Left lung (tissue), 10 donors: ENCODE results near the gene ACVR2B. TPM values are rescaled to one million over a fixed set of nuclear protein-coding genes. Genes with fewer than 3 reads are reported as not detected.
"Not testable (repeated sequence)": the region's sequence is repeated elsewhere in the genome, so short reads cannot be mapped to it uniquely, and the experiment has no call there.

Source experiments
- ATAC-seq: fragments of 200-7000 bp; cut with Tn5 transposase; one replicate; pipeline ENCODE4 v1.9.1; 2020; ENCODE audit warnings: moderate library complexity
- DNase-seq, 4 donors: peaks; one replicate each; pipeline ENCODE4 v3.0.0-alpha.2; 2013 to 2020
- H3K27ac ChIP-seq, 2 donors: fragments of 200-600 bp; sonication (generic) in 1 of 2; one replicate each; pipeline versions ENCODE4 v1.5.0 to v1.8.0; 2020 to 2021
- H3K27me3 ChIP-seq, 2 donors: fragments of 200-600 bp; sonication (generic) in 1 of 2; one replicate each; pipeline versions ENCODE4 v1.5.0 to v1.8.0; 2020 to 2021
- H3K36me3 ChIP-seq, 2 donors: fragments of 200-600 bp; sonication (generic) in 1 of 2; one replicate each; pipeline versions ENCODE4 v1.5.0 to v1.8.0; 2020 to 2021
- H3K4me1 ChIP-seq, 2 donors: fragments of 200-600 bp; one replicate each; pipeline ENCODE4 v1.8.0; 2021
- H3K4me3 ChIP-seq, 2 donors: fragments of 200-600 bp; sonication (generic) in 1 of 2; one replicate each; pipeline versions ENCODE4 v1.5.0 to v1.8.0; 2020 to 2021; ENCODE audit warnings: mild to moderate bottlenecking in 1 of 2
- H3K9me3 ChIP-seq, 2 donors: fragments of 200-600 bp; sonication (generic) in 1 of 2; one replicate each; pipeline versions ENCODE4 v1.5.0 to v1.8.0; 2020 to 2021
- intact Hi-C, 2 donors: fragments of 100-400 bp; cut with DNase I; formaldehyde crosslinking; loops; one replicate each; pipeline versions ENCODE4 v1.11.2 to v1.14.2; 2022
- polyA plus RNA-seq, 6 donors: library from polyadenylated mRNA; unstranded; fragments of 120-200 nt; gene quantifications; one replicate each; pipeline ENCODE4 v1.2.1, GENCODE V29; 2013; ENCODE audit not compliant: insufficient read length in 6 of 6
- total RNA-seq, 2 donors: library from RNA; stranded (reverse); fragmentation: NEBNext Ultra II Directional; extraction: Animal tissue kit (Norgen Biotek cat#: 25700); gene quantifications; one replicate each; pipeline ENCODE4 v1.2.1, GENCODE V29; 2021
- TF ChIP-seq, protein P1 (sequence below), 2 donors: fragments of 200-600 bp; sonication (generic) in 1 of 2; IDR thresholded peaks; one replicate each; pipeline versions ENCODE4 v1.5.0 to v1.8.0; 2021; ENCODE audit warnings: antibody characterized with exemption in 2 of 2
- donor health status: DM: no; HTN: yes; CAD: no.
- donor health status: DM: no; HTN: no; CAD: no.

Gene ACVR2B
- total and polyA plus RNA-seq, 8 donors: 5.2 to 12.6 (median 11.0) TPM

GRCh38 chr3:38433661-38434060 lies 20.0 kb upstream of the ACVR2B start:
- H3K27me3 ChIP-seq, DNase-seq, H3K4me1 ChIP-seq, H3K36me3 ChIP-seq, ATAC-seq, intact Hi-C loops, H3K27ac ChIP-seq, H3K4me3 ChIP-seq: not testable (repeated sequence)
- peaks cover 0 to 45% of the 10 kb centered on the region in 2 donors for H3K9me3 ChIP-seq

DNA sequence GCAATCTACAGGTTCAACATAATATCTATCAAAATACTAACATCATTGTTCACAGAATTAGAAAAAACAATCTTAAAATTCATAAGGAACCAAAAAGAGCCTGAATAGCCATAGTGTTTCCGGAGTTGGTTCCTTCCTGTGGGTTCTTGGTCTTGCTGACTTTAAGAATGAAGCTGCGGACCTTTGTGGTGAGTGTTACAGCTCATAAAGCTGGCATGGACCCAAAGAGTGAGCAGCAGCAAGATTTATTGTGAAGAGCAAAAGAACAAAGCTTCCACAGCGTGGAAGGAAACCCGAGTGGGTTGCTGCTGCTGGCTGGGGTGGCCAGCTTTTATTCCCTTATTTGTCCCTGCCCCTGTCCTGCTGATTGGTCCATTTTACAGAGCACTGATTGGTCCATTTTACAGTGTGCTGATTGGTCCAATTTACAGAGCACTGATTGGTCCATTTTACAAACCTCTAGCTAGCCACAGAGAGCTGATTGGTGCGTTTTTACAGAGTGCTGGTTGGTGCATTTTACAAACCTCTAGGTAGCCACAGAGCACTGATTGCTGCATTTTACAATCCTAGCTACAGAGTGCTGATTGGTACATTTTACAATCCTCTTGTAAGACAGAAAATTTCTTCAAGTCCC lies 15.1 kb upstream of the ACVR2B start:
- H3K36me3 ChIP-seq, H3K4me1 ChIP-seq, intact Hi-C loops, DNase-seq, H3K27me3 ChIP-seq, H3K4me3 ChIP-seq, ATAC-seq, H3K27ac ChIP-seq: not testable (repeated sequence)
- H3K9me3 ChIP-seq: peaks cover 0 to 32% of the 10 kb centered on the region in 2 donors

DNA sequence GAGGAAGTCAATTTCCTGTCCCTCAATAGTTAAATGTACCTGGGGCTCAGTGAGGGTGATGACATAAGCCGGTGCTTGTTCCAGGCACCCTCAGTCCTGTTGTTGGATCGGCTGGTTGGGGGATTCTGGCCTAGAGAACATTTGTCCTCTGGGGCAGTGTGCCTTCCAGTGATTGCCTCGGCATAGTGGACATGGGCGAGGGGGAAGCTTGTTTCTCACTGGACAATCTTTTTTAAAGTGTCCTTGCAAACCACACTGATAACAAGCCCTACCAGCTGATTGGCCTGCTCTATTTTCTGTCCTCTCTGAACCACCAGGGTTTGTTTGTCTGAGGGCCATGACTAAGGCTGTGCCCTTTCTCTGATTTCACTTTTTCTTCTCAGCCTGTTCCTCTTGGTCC lies 10.5 kb upstream of the ACVR2B start:
- H3K4me3 ChIP-seq, intact Hi-C loops, ATAC-seq: not testable (repeated sequence)

DNA sequence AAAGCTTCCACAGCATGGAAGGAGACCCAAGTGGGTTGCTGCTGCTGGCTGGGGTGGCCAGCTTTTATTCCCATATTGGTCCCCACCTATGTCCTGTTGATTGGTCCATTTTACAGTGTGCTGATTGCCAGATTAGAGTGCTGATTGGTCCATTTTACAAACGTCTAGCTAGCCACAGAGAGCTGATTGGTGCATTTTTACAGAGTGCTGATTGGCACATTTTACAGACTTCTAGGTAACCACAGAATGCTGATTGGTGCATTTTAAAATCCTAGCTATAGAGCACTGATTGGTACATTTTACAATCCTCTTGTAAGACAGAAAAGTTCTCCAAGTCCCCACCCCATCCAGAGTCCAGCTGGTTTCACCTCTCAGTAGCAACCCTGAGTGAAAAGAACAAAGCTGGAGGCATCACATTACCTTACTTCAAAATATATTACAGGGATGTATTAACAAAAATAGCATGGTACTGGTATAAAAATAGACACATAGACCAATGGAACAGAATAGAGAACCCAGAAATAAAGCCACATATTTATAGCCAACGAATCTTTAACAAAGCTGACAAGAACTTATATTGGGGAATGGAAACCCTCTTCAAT lies 7.5 kb upstream of the ACVR2B start:
- H3K27ac ChIP-seq: no peak overlapping the region
- H3K4me1 ChIP-seq: no peaks in the 10 kb centered on the region
- no peak overlapping the region for H3K4me3 ChIP-seq
- H3K27me3 ChIP-seq: no peaks in the 10 kb centered on the region
- DNase-seq (no peak), ATAC-seq (no peak)
- TF ChIP-seq, protein P1, sequence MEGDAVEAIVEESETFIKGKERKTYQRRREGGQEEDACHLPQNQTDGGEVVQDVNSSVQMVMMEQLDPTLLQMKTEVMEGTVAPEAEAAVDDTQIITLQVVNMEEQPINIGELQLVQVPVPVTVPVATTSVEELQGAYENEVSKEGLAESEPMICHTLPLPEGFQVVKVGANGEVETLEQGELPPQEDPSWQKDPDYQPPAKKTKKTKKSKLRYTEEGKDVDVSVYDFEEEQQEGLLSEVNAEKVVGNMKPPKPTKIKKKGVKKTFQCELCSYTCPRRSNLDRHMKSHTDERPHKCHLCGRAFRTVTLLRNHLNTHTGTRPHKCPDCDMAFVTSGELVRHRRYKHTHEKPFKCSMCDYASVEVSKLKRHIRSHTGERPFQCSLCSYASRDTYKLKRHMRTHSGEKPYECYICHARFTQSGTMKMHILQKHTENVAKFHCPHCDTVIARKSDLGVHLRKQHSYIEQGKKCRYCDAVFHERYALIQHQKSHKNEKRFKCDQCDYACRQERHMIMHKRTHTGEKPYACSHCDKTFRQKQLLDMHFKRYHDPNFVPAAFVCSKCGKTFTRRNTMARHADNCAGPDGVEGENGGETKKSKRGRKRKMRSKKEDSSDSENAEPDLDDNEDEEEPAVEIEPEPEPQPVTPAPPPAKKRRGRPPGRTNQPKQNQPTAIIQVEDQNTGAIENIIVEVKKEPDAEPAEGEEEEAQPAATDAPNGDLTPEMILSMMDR (IDR thresholded peaks at IDR 0.05): no peak
- no peaks in the 10 kb centered on the region for H3K36me3 ChIP-seq
- intact Hi-C loops: no loop called here
- H3K9me3 ChIP-seq: peaks cover 0 to 3% of the 10 kb centered on the region in 2 donors

More for the DNA sequence above, 10.5 kb upstream of the ACVR2B start:
- H3K27me3 ChIP-seq, DNase-seq, H3K4me1 ChIP-seq, H3K27ac ChIP-seq, H3K36me3 ChIP-seq: not testable (repeated sequence)
- H3K9me3 ChIP-seq: peaks cover 0 to 19% of the 10 kb centered on the region in 2 donors

DNA sequence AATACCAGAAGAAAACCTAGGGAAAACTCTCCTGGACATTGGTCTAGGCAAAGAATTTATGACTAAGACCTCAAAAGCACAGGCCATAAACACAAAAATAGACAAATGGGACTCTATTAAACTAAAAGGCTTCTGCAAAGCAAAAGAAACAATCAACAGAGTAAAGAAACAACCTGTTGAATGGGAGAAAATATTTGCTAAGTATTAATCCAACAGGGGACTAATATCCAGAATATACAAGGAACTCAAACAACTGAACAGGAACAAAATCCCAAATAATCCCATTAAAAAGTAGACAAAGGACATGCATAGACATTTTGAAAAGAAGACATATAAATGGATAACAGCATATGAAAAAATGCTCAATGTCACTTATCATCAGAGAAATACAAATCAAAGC lies 6.9 kb upstream of the ACVR2B start:
- Histone ChIP-seq H3K36me3 (no peaks in the 10 kb centered on the region), H3K27me3 (no peaks in the 10 kb centered on the region), H3K4me1 (no peaks in the 10 kb centered on the region), H3K27ac (no peak overlapping the region), H3K4me3 (no peak overlapping the region), H3K9me3 (peaks cover 0 to 3% of the 10 kb centered on the region in 2 donors)
- DNase-seq: no peak
- TF ChIP-seq, protein P1 (IDR thresholded peaks at IDR 0.05): no peak
- no peak for ATAC-seq
- intact Hi-C loops: no loop called here

DNA sequence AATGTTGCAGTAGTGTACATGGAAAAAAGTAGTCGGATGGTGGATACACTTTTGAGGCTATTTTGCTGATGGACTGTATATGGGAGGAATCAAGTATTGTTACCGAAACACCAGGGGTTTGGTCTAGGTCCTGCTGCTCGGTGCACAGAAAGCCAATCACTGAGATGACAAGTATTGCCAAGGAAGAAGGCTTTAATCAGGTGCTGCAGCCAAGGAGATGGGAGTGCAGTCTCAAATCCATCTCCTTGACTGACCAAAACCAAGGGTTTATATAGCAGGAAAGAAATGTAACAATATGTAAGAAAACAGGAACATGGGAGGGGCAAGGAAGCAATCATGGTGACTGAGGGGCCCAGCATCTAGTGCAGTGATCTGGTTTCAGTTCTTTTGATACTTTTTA lies 2.8 kb upstream of the ACVR2B start:
- Histone ChIP-seq H3K27ac (no peak overlapping the region), H3K4me3 (no peak overlapping the region), H3K9me3 (peaks cover 0 to 3% of the 10 kb centered on the region in 2 donors), H3K4me1 (peaks cover 3 to 23% of the 10 kb centered on the region in 2 donors), H3K27me3 (peaks cover 0 to 31% of the 10 kb centered on the region in 2 donors), H3K36me3 (no peaks in the 10 kb centered on the region)
- no peak for ATAC-seq
- intact Hi-C loops: no loop called here
- TF ChIP-seq, protein P1 (IDR thresholded peaks at IDR 0.05): no peak
- DNase-seq: no peak

DNA sequence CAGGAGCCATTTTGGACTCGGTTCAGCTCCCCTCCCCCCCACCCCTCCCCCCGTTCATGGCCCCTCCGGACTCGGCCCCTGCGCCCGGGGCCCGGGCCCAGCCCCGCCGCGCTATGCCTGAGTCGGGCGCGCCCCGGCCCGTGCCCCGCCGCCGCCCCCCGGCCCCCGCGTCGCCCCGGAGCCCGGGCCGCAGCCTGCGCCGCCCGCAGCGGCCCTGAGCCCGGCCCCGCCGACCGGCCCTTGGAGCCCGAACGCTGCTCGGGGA lies 155 bp downstream of the ACVR2B start:
- Histone ChIP-seq H3K9me3 (no peaks in the 10 kb centered on the region), H3K4me3 (peak overlapping the region; percentile 69 to 77), H3K27ac (peak overlapping the region; percentile 69 to 80), H3K27me3 (peaks cover 0 to 37% of the 10 kb centered on the region in 2 donors), H3K36me3 (no peaks in the 10 kb centered on the region), H3K4me1 (peaks cover 14 to 47% of the 10 kb centered on the region in 2 donors)
- intact Hi-C loops: no loop called here
- TF ChIP-seq, protein P1 (IDR thresholded peaks at IDR 0.05): no peak
- DNase-seq (no peak), ATAC-seq (no peak)
